Ovary (tissue), 3 donors: ENCODE data around the gene CNNM3.

ENCODE experiments used
- POLR2A ChIP-seq: fragments of 450-650 bp; IDR thresholded peaks from one replicate; pipeline ENCODE4 v1.6.1; 2017; ENCODE audit warnings: antibody characterized with exemption, mild to moderate bottlenecking, moderate library complexity
- TF ChIP-seq, protein P1 (sequence below), 3 donors: fragments of 450-650 bp in 2 of 3; fragments of 200-600 bp in 1 of 3; IDR thresholded peaks; one replicate each; pipeline versions ENCODE4 v1.5.1 to v1.8.0; 2016 to 2022; ENCODE audit warnings: antibody characterized with exemption in 3 of 3, mild to moderate bottlenecking in 1 of 3
- donor health status: DM: no; HTN: no; CAD: no.

GRCh38 chr2:96841701-96842495 is 25.8 kb downstream of the CNNM3 start:
- TF ChIP-seq, protein P1, sequence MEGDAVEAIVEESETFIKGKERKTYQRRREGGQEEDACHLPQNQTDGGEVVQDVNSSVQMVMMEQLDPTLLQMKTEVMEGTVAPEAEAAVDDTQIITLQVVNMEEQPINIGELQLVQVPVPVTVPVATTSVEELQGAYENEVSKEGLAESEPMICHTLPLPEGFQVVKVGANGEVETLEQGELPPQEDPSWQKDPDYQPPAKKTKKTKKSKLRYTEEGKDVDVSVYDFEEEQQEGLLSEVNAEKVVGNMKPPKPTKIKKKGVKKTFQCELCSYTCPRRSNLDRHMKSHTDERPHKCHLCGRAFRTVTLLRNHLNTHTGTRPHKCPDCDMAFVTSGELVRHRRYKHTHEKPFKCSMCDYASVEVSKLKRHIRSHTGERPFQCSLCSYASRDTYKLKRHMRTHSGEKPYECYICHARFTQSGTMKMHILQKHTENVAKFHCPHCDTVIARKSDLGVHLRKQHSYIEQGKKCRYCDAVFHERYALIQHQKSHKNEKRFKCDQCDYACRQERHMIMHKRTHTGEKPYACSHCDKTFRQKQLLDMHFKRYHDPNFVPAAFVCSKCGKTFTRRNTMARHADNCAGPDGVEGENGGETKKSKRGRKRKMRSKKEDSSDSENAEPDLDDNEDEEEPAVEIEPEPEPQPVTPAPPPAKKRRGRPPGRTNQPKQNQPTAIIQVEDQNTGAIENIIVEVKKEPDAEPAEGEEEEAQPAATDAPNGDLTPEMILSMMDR (IDR thresholded peaks at IDR 0.05), result no peak
- TF ChIP-seq POLR2A, result no peak
